Upper lobe of left lung (tissue), 4 donors: Measurements from ENCODE around the gene STXBP6.

Source experiments
- POLR2A ChIP-seq, 4 donors: fragments of 450-650 bp; IDR thresholded peaks; one replicate each; pipeline ENCODE4 v1.5.1; 2016 to 2017; ENCODE audit warnings: antibody characterized with exemption in 4 of 4, mild to moderate bottlenecking in 2 of 4
- POLR2AphosphoS5 ChIP-seq, 2 donors: sonication (generic); formaldehyde crosslinking; IDR thresholded peaks; one replicate each; pipeline ENCODE4 v1.5.1; 2017; ENCODE audit warnings: antibody characterized with exemption in 2 of 2
- TF ChIP-seq, protein P1 (sequence below), 6 experiments: fragments of 450-650 bp in 4 of 6; fragments of 200-600 bp in 2 of 6; sonication (generic) in 2 of 6; IDR thresholded peaks; one replicate each; pipeline ENCODE4 v1.5.1; 2016 to 2019; ENCODE audit warnings: antibody characterized with exemption in 6 of 6

DNA sequence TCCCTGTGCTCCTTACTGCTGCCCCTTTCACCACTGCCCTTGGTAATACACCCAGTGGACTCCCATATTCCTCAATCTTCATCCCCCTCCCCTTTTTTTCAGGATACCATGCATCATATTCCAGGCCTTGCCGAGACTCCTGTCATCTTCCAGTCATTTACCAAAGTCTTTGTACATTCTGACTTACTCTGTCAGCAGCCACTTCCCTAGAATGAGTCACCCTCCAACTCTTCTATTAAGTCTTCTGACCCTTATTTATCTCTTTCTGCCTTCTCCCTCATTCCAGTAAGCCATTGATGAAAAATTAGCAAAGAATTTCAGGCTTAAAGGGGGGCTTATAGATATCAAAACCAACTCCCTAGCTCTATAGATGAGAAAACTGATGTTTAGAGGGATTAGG lies 128.0 kb downstream of the STXBP6 start:
- TF ChIP-seq, protein P1, sequence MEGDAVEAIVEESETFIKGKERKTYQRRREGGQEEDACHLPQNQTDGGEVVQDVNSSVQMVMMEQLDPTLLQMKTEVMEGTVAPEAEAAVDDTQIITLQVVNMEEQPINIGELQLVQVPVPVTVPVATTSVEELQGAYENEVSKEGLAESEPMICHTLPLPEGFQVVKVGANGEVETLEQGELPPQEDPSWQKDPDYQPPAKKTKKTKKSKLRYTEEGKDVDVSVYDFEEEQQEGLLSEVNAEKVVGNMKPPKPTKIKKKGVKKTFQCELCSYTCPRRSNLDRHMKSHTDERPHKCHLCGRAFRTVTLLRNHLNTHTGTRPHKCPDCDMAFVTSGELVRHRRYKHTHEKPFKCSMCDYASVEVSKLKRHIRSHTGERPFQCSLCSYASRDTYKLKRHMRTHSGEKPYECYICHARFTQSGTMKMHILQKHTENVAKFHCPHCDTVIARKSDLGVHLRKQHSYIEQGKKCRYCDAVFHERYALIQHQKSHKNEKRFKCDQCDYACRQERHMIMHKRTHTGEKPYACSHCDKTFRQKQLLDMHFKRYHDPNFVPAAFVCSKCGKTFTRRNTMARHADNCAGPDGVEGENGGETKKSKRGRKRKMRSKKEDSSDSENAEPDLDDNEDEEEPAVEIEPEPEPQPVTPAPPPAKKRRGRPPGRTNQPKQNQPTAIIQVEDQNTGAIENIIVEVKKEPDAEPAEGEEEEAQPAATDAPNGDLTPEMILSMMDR (IDR thresholded peaks at IDR 0.05) = no peak
- TF ChIP-seq POLR2AphosphoS5 (IDR thresholded peaks at IDR 0.05) (no peak), POLR2A (IDR thresholded peaks at IDR 0.05) (no peak)
